ENCODE data around the gene FKBP6.
"Not testable (repeated sequence)": the region's sequence is repeated elsewhere in the genome, so short reads cannot be mapped to it uniquely, and the experiment has no call there.

DNA sequence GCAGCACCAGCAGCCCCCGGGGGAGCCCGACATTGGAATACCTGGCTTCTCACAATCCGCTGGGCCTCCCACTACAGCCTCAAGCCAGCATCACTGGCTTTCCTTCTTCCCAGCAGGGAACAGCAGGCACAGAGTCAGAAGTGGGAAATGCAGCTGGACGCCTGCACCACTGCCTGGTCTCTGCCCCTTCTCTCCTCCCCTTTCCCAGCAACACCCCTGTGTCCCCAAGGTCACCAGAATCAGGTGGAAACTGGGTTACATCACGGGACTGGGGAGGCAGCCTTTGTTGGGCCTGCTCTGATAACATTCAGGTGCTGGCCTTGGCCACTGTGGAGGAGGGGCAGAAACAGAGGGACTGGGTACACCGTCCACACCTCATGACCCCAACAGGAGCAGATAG lies 2.5 kb upstream of the FKBP6 start:
- TF ChIP-seq POLR2A (IDR thresholded peaks at IDR 0.05; ENCODE audit: low read depth); POLR2AphosphoS5 (IDR thresholded peaks at IDR 0.05); EP300 (IDR thresholded peaks at IDR 0.05): not testable (repeated sequence)
- TF ChIP-seq, protein P1, sequence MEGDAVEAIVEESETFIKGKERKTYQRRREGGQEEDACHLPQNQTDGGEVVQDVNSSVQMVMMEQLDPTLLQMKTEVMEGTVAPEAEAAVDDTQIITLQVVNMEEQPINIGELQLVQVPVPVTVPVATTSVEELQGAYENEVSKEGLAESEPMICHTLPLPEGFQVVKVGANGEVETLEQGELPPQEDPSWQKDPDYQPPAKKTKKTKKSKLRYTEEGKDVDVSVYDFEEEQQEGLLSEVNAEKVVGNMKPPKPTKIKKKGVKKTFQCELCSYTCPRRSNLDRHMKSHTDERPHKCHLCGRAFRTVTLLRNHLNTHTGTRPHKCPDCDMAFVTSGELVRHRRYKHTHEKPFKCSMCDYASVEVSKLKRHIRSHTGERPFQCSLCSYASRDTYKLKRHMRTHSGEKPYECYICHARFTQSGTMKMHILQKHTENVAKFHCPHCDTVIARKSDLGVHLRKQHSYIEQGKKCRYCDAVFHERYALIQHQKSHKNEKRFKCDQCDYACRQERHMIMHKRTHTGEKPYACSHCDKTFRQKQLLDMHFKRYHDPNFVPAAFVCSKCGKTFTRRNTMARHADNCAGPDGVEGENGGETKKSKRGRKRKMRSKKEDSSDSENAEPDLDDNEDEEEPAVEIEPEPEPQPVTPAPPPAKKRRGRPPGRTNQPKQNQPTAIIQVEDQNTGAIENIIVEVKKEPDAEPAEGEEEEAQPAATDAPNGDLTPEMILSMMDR (IDR thresholded peaks at IDR 0.05) = not testable (repeated sequence)
